Astrocyte (in vitro differentiated cells and primary cell): Measurements from ENCODE around the gene NOS1AP. TPM values are rescaled to one million over a fixed set of nuclear protein-coding genes. Genes with fewer than 3 reads are reported as not detected.

Experiments used
- DNase-seq: peaks from one replicate; pipeline ENCODE4 v3.0.0-alpha.2; 2010; ENCODE audit warnings: low read depth
- FAIRE-seq: peaks from 2 replicates; lab custom pipeline; 2011; peaks lifted over from hg19 to GRCh38; lab: Jason Lieb, UNC
- H2AFZ ChIP-seq: 2 replicates; pipeline ENCODE4 v1.6.0; 2012; ENCODE audit warnings: low read depth, low read length, inconsistent platforms
- H3K27ac ChIP-seq: 2 replicates; pipeline ENCODE4 v1.5.1; 2011; ENCODE audit warnings: low read depth, low read length, inconsistent platforms
- H3K27me3 ChIP-seq: 2 replicates; pipeline ENCODE4 v1.6.0; 2011; ENCODE audit warnings: low read length, inconsistent platforms; ENCODE audit not compliant: insufficient read depth
- H3K36me3 ChIP-seq: 2 replicates; pipeline ENCODE4 v1.5.1; 2011; ENCODE audit warnings: low read length, inconsistent platforms; ENCODE audit not compliant: insufficient read depth
- H3K4me1 ChIP-seq: 2 replicates; pipeline ENCODE4 v1.5.1; 2011; ENCODE audit warnings: low read length, inconsistent platforms; ENCODE audit not compliant: insufficient read depth
- H3K4me2 ChIP-seq: 2 replicates; pipeline ENCODE4 v1.6.0; 2012; ENCODE audit warnings: low read length, inconsistent platforms
- H3K4me3 ChIP-seq: 2 replicates; pipeline ENCODE4 v1.5.1; 2011; ENCODE audit warnings: low read depth, mild to moderate bottlenecking, low read length, inconsistent platforms; ENCODE audit not compliant: insufficient read depth
- H3K79me2 ChIP-seq: 2 replicates; pipeline ENCODE4 v1.6.0; 2012; ENCODE audit warnings: mild to moderate bottlenecking, low read length, inconsistent platforms; ENCODE audit not compliant: insufficient read depth
- H3K9ac ChIP-seq: 2 replicates; pipeline ENCODE4 v1.6.0; 2012; ENCODE audit warnings: mild to moderate bottlenecking, low read length, inconsistent platforms
- H3K9me3 ChIP-seq: 2 replicates; pipeline ENCODE4 v1.5.1; 2012; ENCODE audit warnings: low read depth, mild to moderate bottlenecking, low read length, inconsistent platforms; ENCODE audit not compliant: insufficient read depth
- H4K20me1 ChIP-seq: 2 replicates; pipeline ENCODE4 v1.6.0; 2012; ENCODE audit warnings: low read length, inconsistent platforms; ENCODE audit not compliant: insufficient read depth
- H3K27ac Mint-ChIP-seq: one replicate; pipeline ENCODE4 v1.8.0; 2021; ENCODE audit warnings: mild to moderate bottlenecking, mixed read lengths; ENCODE audit not compliant: unreplicated experiment
- H3K27me3 Mint-ChIP-seq: one replicate; pipeline ENCODE4 v1.8.0; 2021; ENCODE audit warnings: low read depth, mixed read lengths; ENCODE audit not compliant: unreplicated experiment
- H3K36me3 Mint-ChIP-seq: one replicate; pipeline ENCODE4 v1.8.0; 2021; ENCODE audit warnings: low read depth, mixed read lengths; ENCODE audit not compliant: unreplicated experiment
- H3K4me1 Mint-ChIP-seq: one replicate; pipeline ENCODE4 v1.8.0; 2021; ENCODE audit warnings: low read depth, mixed read lengths; ENCODE audit not compliant: unreplicated experiment
- H3K4me3 Mint-ChIP-seq: one replicate; pipeline ENCODE4 v1.8.0; 2021; ENCODE audit warnings: mild to moderate bottlenecking, moderate library complexity, mixed read lengths; ENCODE audit not compliant: unreplicated experiment
- H3K9me3 Mint-ChIP-seq: one replicate; pipeline ENCODE4 v1.8.0; 2021; ENCODE audit warnings: mild to moderate bottlenecking, mixed read lengths; ENCODE audit not compliant: unreplicated experiment
- CTCF ChIP-seq: IDR thresholded peaks from 2 replicates; pipeline ENCODE4 v1.5.1; 2011; ENCODE audit warnings: low read depth, mild to moderate bottlenecking, inconsistent platforms, low read length, moderate library complexity; ENCODE audit not compliant: insufficient read depth
- EZH2 ChIP-seq: IDR thresholded peaks from 2 replicates; pipeline ENCODE4 v1.6.1; 2012; ENCODE audit warnings: mild to moderate bottlenecking, low read length, inconsistent platforms; ENCODE audit not compliant: insufficient read depth
- total RNA-seq: library from RNA; stranded (reverse); gene quantifications from 2 replicates; pipeline ENCODE4 v1.2.1, GENCODE V29; 2021

NOS1AP gene
- total RNA-seq, 1 donor from 2014 or later: 1.2 TPM

DNA sequence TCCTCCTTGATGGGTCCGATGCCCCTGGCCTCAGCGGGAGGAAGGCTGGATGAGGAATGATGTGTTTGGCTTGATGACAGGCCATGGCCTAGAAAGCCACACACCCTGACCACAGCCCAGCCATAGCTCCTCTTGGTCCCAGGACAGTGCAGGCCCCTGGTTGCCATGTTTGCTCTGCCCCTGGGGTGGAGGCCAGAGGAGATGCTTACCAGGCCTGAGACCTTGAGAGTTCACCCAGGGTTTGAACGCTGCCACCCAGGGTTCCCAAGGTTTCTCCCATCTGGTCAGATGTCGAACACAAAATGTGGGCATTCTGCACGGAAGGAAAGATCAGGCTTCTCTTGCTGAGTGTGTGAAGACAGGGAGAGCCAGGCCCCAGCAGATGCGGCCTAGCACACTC, 314.6 kb downstream of the NOS1AP start:
- H3K4me1 ChIP-seq: peaks cover 3% of the 10 kb centered on the region
- peaks cover 9% of the 10 kb centered on the region for H3K27me3 Mint-ChIP-seq
- TF ChIP-seq EZH2 (no peak), CTCF (no peak)
- no peak overlapping the region for H3K4me2 ChIP-seq
- no peak overlapping the region for H3K4me3 ChIP-seq
- DNase-seq: no peak
- peaks cover 5% of the 10 kb centered on the region for H3K36me3 Mint-ChIP-seq
- H3K9me3 ChIP-seq: no peaks in the 10 kb centered on the region
- no peak overlapping the region for H3K4me3 Mint-ChIP-seq
- H3K4me1 Mint-ChIP-seq: peaks cover 1% of the 10 kb centered on the region
- H2AFZ ChIP-seq: no peak overlapping the region
- H4K20me1 ChIP-seq: no peaks in the 10 kb centered on the region
- H3K27ac Mint-ChIP-seq: no peak overlapping the region
- peaks cover 4% of the 10 kb centered on the region for H3K27me3 ChIP-seq
- H3K9me3 Mint-ChIP-seq: peaks cover 1% of the 10 kb centered on the region
- no peak overlapping the region for H3K9ac ChIP-seq
- FAIRE-seq: no peak
- no peaks in the 10 kb centered on the region for H3K79me2 ChIP-seq
- no peaks in the 10 kb centered on the region for H3K36me3 ChIP-seq
- H3K27ac ChIP-seq: no peak overlapping the region

DNA sequence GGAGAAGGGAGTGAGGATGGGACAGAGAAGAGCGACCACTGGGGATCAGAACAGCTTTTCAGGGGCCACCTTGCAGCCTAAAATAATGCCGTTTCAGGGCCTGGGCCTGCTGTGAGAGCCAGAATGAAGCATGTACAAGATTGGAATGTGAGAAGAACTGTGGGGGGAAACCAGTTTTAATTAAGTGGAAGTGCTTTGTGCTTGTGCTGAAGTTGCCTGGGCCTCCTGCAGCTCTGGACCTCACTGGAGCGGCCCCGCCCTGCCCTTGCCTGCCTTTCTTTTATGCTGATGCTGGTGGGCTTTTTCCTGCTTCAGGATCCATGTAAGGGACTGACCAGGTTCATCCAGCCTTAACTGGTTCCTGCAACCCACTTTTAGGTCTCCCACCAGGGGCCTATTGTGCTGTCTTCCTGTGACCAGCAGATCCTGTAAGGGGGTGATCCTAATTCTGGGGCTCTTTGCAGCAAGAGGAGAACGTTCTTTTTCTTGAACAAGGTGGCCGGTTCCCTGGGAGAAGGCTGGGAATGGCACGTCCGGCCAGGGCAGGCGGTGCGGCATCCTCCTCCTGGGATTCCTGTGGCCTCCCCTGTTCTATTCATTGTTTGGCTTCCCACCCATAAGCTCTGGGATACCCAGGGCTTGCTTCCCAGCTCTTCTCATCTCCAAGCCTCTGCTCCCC, 315.2 kb downstream of the NOS1AP start:
- H3K27ac Mint-ChIP-seq: no peak overlapping the region
- DNase-seq: no peak
- H3K36me3 ChIP-seq: no peaks in the 10 kb centered on the region

More for the DNA sequence above, 315.2 kb downstream of the NOS1AP start:
- H3K4me3 ChIP-seq: no peak overlapping the region
- H3K4me3 Mint-ChIP-seq: no peak overlapping the region
- H2AFZ ChIP-seq: no peak overlapping the region
- no peaks in the 10 kb centered on the region for H4K20me1 ChIP-seq
- no peaks in the 10 kb centered on the region for H3K9me3 ChIP-seq
- peaks cover 4% of the 10 kb centered on the region for H3K27me3 ChIP-seq
- H3K36me3 Mint-ChIP-seq: peaks cover 5% of the 10 kb centered on the region
- FAIRE-seq: no peak
- peaks cover 9% of the 10 kb centered on the region for H3K27me3 Mint-ChIP-seq
- peaks cover 7% of the 10 kb centered on the region for H3K4me1 Mint-ChIP-seq
- TF ChIP-seq EZH2 (no peak), CTCF (no peak)
- H3K9ac ChIP-seq: no peak overlapping the region
- peaks cover 9% of the 10 kb centered on the region for H3K4me1 ChIP-seq
- H3K27ac ChIP-seq: no peak overlapping the region
- no peaks in the 10 kb centered on the region for H3K79me2 ChIP-seq
- no peak overlapping the region for H3K4me2 ChIP-seq
- H3K9me3 Mint-ChIP-seq: peaks cover 1% of the 10 kb centered on the region
